Kidney glomerular epithelial cell (primary cell): ENCODE results near the gene TNIP1.

ENCODE experiments used
- DNase-seq: peaks from one replicate; lab custom pipeline; 2025; lab: John Stamatoyannopoulos, UW

The TNIP1 gene

DNA sequence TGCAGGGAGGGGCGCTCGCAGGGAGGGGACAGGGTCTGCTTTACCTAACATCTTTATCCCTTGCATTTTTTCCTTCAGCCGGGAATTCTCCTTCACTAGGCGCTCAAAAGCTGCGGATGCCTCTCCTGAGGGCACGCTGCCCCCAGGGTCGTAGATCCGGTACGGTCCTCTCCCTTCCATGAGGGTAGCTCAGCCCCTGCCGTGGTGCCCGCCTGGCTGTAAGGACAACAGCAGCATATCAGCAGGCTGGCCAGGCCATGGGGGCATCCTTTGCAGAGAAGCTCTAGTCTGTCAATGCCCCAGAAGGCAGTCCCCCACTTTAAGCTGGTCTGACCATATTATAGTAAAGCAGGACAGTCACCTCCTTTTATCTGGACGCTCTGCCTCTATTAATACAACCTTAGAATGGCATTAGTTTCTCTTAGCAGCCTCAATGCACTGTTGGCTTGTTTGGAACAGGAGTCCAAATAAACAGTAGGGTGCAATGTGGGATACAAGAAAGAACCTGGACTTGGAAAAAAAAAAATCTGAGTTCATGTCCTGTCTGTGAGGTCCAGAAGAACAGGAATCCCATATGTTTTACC, 15.8 kb downstream of the TNIP1 start:
- DNase-seq = no peak

GRCh38 chr5:151063142-151063989, 17.5 kb downstream of the TNIP1 start:
- peak; percentile 68 for DNase-seq

GRCh38 chr5:151062405-151063141, 18.3 kb downstream of the TNIP1 start:
- DNase-seq = no peak

DNA sequence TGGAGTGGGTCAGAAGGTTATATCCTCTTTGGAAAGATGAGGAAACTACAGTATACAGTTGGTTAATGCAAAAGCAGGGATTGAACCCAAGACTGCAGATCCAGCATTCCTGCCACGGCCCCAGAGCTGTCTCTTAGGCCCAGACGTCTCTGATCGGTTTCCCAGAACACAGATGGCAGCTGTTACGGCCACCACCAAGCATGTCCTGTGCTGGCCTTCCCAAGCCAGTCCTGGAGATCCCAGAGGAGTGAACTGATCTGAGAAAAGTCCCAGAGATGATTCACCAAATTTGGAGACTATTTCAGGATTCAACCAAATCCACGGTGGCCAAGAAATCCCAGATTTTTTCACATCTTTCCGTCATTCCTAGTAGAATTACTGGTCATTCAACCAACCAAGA, 20.1 kb downstream of the TNIP1 start:
- no peak for DNase-seq

- DNase-seq = no peak
Observed at GRCh38 chr5:151058891-151059489, 21.8 kb downstream of the TNIP1 start.

DNA sequence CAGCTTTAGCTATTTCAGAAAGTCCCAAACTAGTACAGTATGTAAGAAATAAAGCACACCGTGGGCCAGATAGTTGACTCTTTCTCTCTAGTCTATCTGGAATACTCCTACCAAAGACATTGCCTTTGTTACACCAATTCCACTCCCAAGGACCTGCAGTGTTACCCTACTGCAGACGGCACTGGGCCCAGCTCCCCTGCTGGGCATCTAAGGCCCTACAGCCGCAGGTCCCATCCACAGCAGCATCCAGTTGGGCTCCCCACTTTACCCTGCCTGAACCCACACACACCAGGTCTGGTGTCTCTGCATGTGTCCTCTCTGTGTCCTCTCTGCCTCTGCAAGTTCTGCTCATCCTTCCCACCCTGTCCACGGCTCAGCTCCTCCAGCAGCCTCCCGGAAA, 22.5 kb downstream of the TNIP1 start:
- DNase-seq = no peak

GRCh38 chr5:151056379-151057325, 24.2 kb downstream of the TNIP1 start:
- DNase-seq = no peak

GRCh38 chr5:151055336-151055735, 25.5 kb downstream of the TNIP1 start:
- no peak for DNase-seq

DNA sequence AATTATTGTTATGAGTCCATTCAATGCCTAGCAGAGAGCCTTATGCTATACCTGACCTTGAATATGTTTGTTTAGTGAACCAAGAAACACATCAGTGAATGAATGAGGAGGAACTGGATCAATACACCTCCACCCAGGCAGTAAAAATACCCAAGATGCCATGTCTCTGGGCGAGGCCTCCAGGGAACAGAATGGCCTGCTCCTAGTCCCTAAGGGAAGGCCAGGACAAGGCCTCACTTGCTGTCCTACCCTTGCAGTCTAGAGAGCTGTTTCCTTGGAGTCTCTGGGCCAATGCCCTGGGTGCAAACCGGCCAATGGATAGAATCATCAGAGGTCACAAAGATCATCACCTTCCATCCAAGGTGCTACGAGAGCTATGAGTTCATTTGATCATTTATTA, 26.1 kb downstream of the TNIP1 start:
- DNase-seq = no peak

DNA sequence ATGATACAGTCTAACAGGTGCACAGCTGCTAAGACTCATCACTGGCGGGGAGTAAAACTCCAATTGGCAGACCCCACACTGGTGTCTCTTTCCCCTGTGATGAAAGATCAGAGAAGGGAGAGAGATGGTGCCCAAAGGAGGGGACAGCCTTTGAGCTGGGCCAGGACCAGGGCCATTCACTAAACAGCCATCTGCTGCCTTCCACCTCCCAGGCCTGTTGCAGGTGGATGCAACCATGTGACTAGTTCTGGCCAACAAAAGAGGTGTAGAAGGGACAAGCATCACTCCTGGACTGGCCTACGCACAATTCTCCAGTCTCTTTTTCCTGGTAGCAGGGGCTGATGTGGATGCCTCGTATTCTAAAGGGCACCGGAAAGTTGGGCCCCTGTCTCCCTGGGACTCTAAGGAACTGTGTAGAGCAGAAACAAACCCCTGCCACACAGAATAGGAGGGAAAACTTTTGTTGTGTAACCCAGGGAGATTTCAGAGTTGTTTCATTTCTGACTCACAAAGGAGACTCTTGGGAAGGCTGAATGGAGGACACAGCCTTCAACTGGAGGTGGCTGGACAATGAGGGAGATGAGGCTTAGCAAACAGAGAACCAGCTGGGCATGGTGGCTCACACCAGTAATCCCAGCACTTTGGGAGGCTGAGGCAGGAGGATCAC, 26.9 kb downstream of the TNIP1 start:
- no peak for DNase-seq

DNA sequence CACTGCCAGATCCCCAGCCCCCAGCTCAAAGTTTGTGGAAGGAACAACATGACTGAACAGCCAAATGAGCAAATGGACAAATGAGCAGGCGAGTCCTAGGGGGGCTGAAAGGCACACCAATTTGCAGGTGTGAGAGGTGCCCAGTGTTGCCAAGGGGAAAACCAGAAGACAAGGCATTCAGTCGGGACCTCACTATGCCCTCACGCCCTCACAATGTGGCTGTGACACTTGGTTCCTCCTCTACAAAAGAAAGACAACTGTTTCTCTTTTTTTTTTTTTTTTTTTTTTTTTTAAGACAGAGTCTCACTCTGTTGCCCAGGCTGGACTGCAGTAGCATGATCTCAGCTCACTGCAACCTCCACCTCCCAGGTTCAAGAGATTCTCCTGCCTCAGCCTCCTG, 28.0 kb downstream of the TNIP1 start:
- DNase-seq = no peak

GRCh38 chr5:151051931-151052608, 28.8 kb downstream of the TNIP1 start:
- no peak for DNase-seq

- DNase-seq = peak; percentile 66
Observed at GRCh38 chr5:151051066-151051930, 29.5 kb downstream of the TNIP1 start.

GRCh38 chr5:151048526-151048925, 32.3 kb downstream of the TNIP1 start:
- no peak for DNase-seq

DNA sequence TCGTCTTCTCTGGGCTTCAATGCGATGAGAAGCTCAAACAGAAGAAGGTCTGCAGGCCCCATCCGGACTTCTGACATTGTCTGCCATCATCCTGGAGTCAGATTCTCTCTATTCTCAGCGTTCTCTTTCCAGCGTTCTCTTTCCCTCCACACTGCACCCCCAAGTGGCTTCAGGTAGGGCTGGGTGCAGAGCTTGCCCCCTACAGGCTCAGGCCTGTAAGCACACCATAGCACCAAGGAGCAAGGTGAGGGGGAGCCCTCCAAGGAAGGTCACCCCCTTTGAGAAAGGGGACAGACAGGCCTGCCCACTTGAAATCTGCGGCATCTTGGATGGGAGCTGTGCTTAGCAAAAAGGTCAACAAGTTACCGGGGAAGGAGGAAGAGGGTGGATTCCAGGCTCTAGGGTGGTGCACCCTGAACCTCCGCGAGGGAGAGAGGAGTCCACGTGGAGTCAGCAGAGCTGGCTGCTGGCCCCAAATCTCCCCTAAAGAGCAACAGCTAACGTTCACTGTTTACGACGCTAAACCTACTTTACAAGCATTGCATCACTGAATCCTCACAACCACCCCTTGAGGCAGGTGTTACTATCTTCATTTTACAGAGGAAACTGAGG, 32.9 kb downstream of the TNIP1 start:
- DNase-seq = no peak

GRCh38 chr5:151042453-151043093, 38.3 kb downstream of the TNIP1 start:
- DNase-seq = no peak

GRCh38 chr5:151041577-151042268, 39.1 kb downstream of the TNIP1 start:
- DNase-seq = no peak
